Measurements from ENCODE around the gene TMEM229A.

- TF ChIP-seq MYC (IDR thresholded peaks at IDR 0.05; ENCODE audit: low read depth, low read length), result no peak
- no peak for TF ChIP-seq CTCF (IDR thresholded peaks at IDR 0.05; ENCODE audit: extremely low read depth in 1 of 2, insufficient read depth in 1 of 2, low read depth in 1 of 2, low read length in 2 of 2)
- TF ChIP-seq POLR2AphosphoS5 (IDR thresholded peaks at IDR 0.05; ENCODE audit: insufficient read depth, low read depth, low read length), result no peak
- TF ChIP-seq POLR2A (IDR thresholded peaks at IDR 0.05; ENCODE audit: low read depth, low read length), result no peak
- TF ChIP-seq EZH2 (IDR thresholded peaks at IDR 0.05; ENCODE audit: borderline replicate concordance, low read depth, low read length, severe bottlenecking), result no peak
These were observed 23.4 kb upstream of the TMEM229A start for GRCh38 chr7:124056234-124056633.
